GM19468 (cell line): Measurements from ENCODE around the gene PRKAG2.

ENCODE experiments used
- ATAC-seq: cut with Tn5 transposase; IDR thresholded peaks from one replicate; pipeline ENCODE4 v1.9.1; 2021; ENCODE audit warnings: mild to moderate bottlenecking, moderate library complexity, moderate number of reproducible peaks; ENCODE audit not compliant: unreplicated experiment; ENCODE audit errors: extremely low read depth

Gene PRKAG2

GRCh38 chr7:151677581-151678226, 199.2 kb downstream of the PRKAG2 start:
- ATAC-seq: no peak

- ATAC-seq: no peak
Observed at GRCh38 chr7:151676759-151677158, 200.2 kb downstream of the PRKAG2 start.

GRCh38 chr7:151675196-151675920, 201.6 kb downstream of the PRKAG2 start:
- ATAC-seq: no peak

GRCh38 chr7:151674161-151674920, 202.6 kb downstream of the PRKAG2 start:
- no peak for ATAC-seq

GRCh38 chr7:151673216-151673615, 203.7 kb downstream of the PRKAG2 start:
- no peak for ATAC-seq

- ATAC-seq: no peak
Observed at GRCh38 chr7:151672716-151673115, 204.2 kb downstream of the PRKAG2 start.

GRCh38 chr7:151671514-151671913, 205.4 kb downstream of the PRKAG2 start:
- ATAC-seq: no peak

- no peak for ATAC-seq
Observed at GRCh38 chr7:151669762-151670161, 207.2 kb downstream of the PRKAG2 start.

- ATAC-seq: no peak
Observed at GRCh38 chr7:151666886-151667285, 210.0 kb downstream of the PRKAG2 start.

GRCh38 chr7:151665368-151665767, 211.5 kb downstream of the PRKAG2 start:
- ATAC-seq: no peak

- no peak for ATAC-seq
Observed at GRCh38 chr7:151664268-151664667, 212.6 kb downstream of the PRKAG2 start.

- ATAC-seq: no peak
Observed at GRCh38 chr7:151663382-151664100, 213.4 kb downstream of the PRKAG2 start.

GRCh38 chr7:151662251-151662826, 214.6 kb downstream of the PRKAG2 start:
- no peak for ATAC-seq

- ATAC-seq: no peak
Observed at GRCh38 chr7:151661587-151661986, 215.3 kb downstream of the PRKAG2 start.

- no peak for ATAC-seq
Observed at GRCh38 chr7:151660141-151660540, 216.8 kb downstream of the PRKAG2 start.

GRCh38 chr7:151659219-151659618, 217.7 kb downstream of the PRKAG2 start:
- ATAC-seq: no peak

- ATAC-seq: no peak
Observed at GRCh38 chr7:151658778-151659177, 218.1 kb downstream of the PRKAG2 start.

GRCh38 chr7:151657173-151657572, 219.7 kb downstream of the PRKAG2 start:
- no peak for ATAC-seq

GRCh38 chr7:151655555-151655954, 221.4 kb downstream of the PRKAG2 start:
- no peak for ATAC-seq

GRCh38 chr7:151652111-151652510, 224.8 kb downstream of the PRKAG2 start:
- ATAC-seq: no peak
